Stimulated activated naive B cell treated with anti-CD40 and anti-IgM and Interleukin-4, amounts not matched to agents 10 μg/mL and 1 μg/mL and 100 μg/mL, for 72 hours (primary cell): ENCODE data around the gene RMDN3.

ENCODE experiments used
- ATAC-seq, 2 donors: fragments of 150-1000 bp; cut with Tn5 transposase; replicated peaks; 2 replicates each; pipeline ENCODE4 v1.10.0; 2021; ENCODE audit warnings: moderate library complexity in 1 of 2
- DNase-seq: peaks from one replicate; pipeline ENCODE4 v3.0.0; 2021
- H3K27ac Mint-ChIP-seq: one replicate; pipeline ENCODE4 v1.8.0; 2022; ENCODE audit warnings: mild to moderate bottlenecking, mixed read lengths
- H3K27me3 Mint-ChIP-seq, 2 donors: one replicate each; pipeline ENCODE4 v1.8.0; 2022; ENCODE audit warnings: mixed read lengths in 2 of 2
- H3K36me3 Mint-ChIP-seq, 2 donors: one replicate each; pipeline ENCODE4 v1.8.0; 2022; ENCODE audit warnings: mixed read lengths in 2 of 2, mild to moderate bottlenecking in 1 of 2
- H3K4me1 Mint-ChIP-seq, 2 donors: one replicate each; pipeline ENCODE4 v1.8.0; 2022; ENCODE audit warnings: mixed read lengths in 2 of 2, mild to moderate bottlenecking in 1 of 2
- H3K4me3 Mint-ChIP-seq, 2 donors: one replicate each; pipeline ENCODE4 v1.8.0; 2022; ENCODE audit warnings: mild to moderate bottlenecking in 2 of 2, mixed read lengths in 2 of 2, moderate library complexity in 1 of 2
- H3K9me3 Mint-ChIP-seq, 2 donors: one replicate each; pipeline ENCODE4 v1.8.0; 2022; ENCODE audit warnings: mixed read lengths in 2 of 2, mild to moderate bottlenecking in 1 of 2

Gene RMDN3

GRCh38 chr15:40785814-40786213, 30.8 kb upstream of the RMDN3 start:
- peaks cover 6 to 7% of the 10 kb centered on the region in 2 donors for H3K36me3 Mint-ChIP-seq
- no peak overlapping the region for H3K27ac Mint-ChIP-seq
- no peaks in the 10 kb centered on the region for H3K9me3 Mint-ChIP-seq
- H3K4me1 Mint-ChIP-seq: peaks cover 21 to 30% of the 10 kb centered on the region in 2 donors
- no peak overlapping the region for H3K4me3 Mint-ChIP-seq
- DNase-seq (no peak), ATAC-seq (no peak)
- H3K27me3 Mint-ChIP-seq: no peaks in the 10 kb centered on the region

- DNase-seq (no peak), ATAC-seq (no peak)
- Mint-ChIP-seq H3K27ac (no peak overlapping the region), H3K9me3 (no peaks in the 10 kb centered on the region), H3K4me3 (no peak overlapping the region), H3K4me1 (peaks cover 21 to 30% of the 10 kb centered on the region in 2 donors), H3K36me3 (peaks cover 6 to 7% of the 10 kb centered on the region in 2 donors), H3K27me3 (no peaks in the 10 kb centered on the region)
Observed at GRCh38 chr15:40785164-40785563, 30.1 kb upstream of the RMDN3 start.

- H3K27me3 Mint-ChIP-seq: no peaks in the 10 kb centered on the region
- peak; percentile 99 to 100 for ATAC-seq
- DNase-seq: peak; percentile 68
- peaks cover 0 to 12% of the 10 kb centered on the region in 2 donors for H3K36me3 Mint-ChIP-seq
- H3K4me3 Mint-ChIP-seq: no peak overlapping the region
- no peak overlapping the region for H3K27ac Mint-ChIP-seq
- H3K4me1 Mint-ChIP-seq: peaks cover 12 to 15% of the 10 kb centered on the region in 2 donors
- H3K9me3 Mint-ChIP-seq: no peaks in the 10 kb centered on the region
Observed at GRCh38 chr15:40782609-40783227, 27.7 kb upstream of the RMDN3 start.

- DNase-seq (no peak), ATAC-seq (peak in 1 of 2 donors; percentile 46)
- H3K9me3 Mint-ChIP-seq: no peaks in the 10 kb centered on the region
- H3K27ac Mint-ChIP-seq: peak overlapping the region; percentile 9
- H3K27me3 Mint-ChIP-seq: no peaks in the 10 kb centered on the region
- peaks cover 34 to 51% of the 10 kb centered on the region in 2 donors for H3K36me3 Mint-ChIP-seq
- no peak overlapping the region for H3K4me3 Mint-ChIP-seq
- peaks cover 8 to 16% of the 10 kb centered on the region in 2 donors for H3K4me1 Mint-ChIP-seq
Observed at GRCh38 chr15:40776537-40777141, 21.6 kb upstream of the RMDN3 start.

- DNase-seq (no peak), ATAC-seq (no peak)
- H3K4me3 Mint-ChIP-seq: no peak overlapping the region
- peaks cover 14 to 23% of the 10 kb centered on the region in 2 donors for H3K4me1 Mint-ChIP-seq
- H3K36me3 Mint-ChIP-seq: peaks cover 41 to 58% of the 10 kb centered on the region in 2 donors
- no peaks in the 10 kb centered on the region for H3K9me3 Mint-ChIP-seq
- no peak overlapping the region for H3K27ac Mint-ChIP-seq
- H3K27me3 Mint-ChIP-seq: no peaks in the 10 kb centered on the region
Observed at GRCh38 chr15:40775740-40776536, 20.9 kb upstream of the RMDN3 start.

- peaks cover 43 to 60% of the 10 kb centered on the region in 2 donors for H3K36me3 Mint-ChIP-seq
- ATAC-seq: no peak
- no peaks in the 10 kb centered on the region for H3K9me3 Mint-ChIP-seq
- no peaks in the 10 kb centered on the region for H3K27me3 Mint-ChIP-seq
- H3K4me1 Mint-ChIP-seq: peaks cover 23 to 33% of the 10 kb centered on the region in 2 donors
- DNase-seq: no peak
- no peak overlapping the region for H3K4me3 Mint-ChIP-seq
- H3K27ac Mint-ChIP-seq: no peak overlapping the region
Observed at GRCh38 chr15:40775007-40775406, 20.0 kb upstream of the RMDN3 start.

GRCh38 chr15:40773902-40774301, 18.8 kb upstream of the RMDN3 start:
- Mint-ChIP-seq H3K9me3 (no peaks in the 10 kb centered on the region), H3K36me3 (peaks cover 43 to 56% of the 10 kb centered on the region in 2 donors), H3K4me1 (peaks cover 33 to 44% of the 10 kb centered on the region in 2 donors), H3K27ac (no peak overlapping the region), H3K4me3 (no peak overlapping the region), H3K27me3 (no peaks in the 10 kb centered on the region)
- DNase-seq: no peak
- no peak for ATAC-seq

- Mint-ChIP-seq H3K36me3 (peaks cover 43 to 55% of the 10 kb centered on the region in 2 donors), H3K9me3 (no peaks in the 10 kb centered on the region), H3K4me1 (peaks cover 37 to 48% of the 10 kb centered on the region in 2 donors), H3K27ac (no peak overlapping the region), H3K27me3 (no peaks in the 10 kb centered on the region), H3K4me3 (no peak overlapping the region)
- DNase-seq: no peak
- no peak for ATAC-seq
Observed at GRCh38 chr15:40773496-40773895, 18.4 kb upstream of the RMDN3 start.

GRCh38 chr15:40772014-40772413, 17.0 kb upstream of the RMDN3 start:
- Mint-ChIP-seq H3K4me1 (peaks cover 41 to 53% of the 10 kb centered on the region in 2 donors), H3K27ac (no peak overlapping the region), H3K27me3 (no peaks in the 10 kb centered on the region), H3K4me3 (no peak overlapping the region), H3K9me3 (no peaks in the 10 kb centered on the region), H3K36me3 (peaks cover 42 to 57% of the 10 kb centered on the region in 2 donors)
- DNase-seq (no peak), ATAC-seq (no peak)

- H3K4me3 Mint-ChIP-seq: no peak overlapping the region
- peaks cover 42 to 49% of the 10 kb centered on the region in 2 donors for H3K36me3 Mint-ChIP-seq
- peak overlapping the region; percentile 75 for H3K27ac Mint-ChIP-seq
- no peak for ATAC-seq
- H3K4me1 Mint-ChIP-seq: peaks cover 43 to 56% of the 10 kb centered on the region in 2 donors
- DNase-seq: no peak
- no peaks in the 10 kb centered on the region for H3K27me3 Mint-ChIP-seq
- H3K9me3 Mint-ChIP-seq: no peaks in the 10 kb centered on the region
Observed at GRCh38 chr15:40771242-40771641, 16.2 kb upstream of the RMDN3 start.

GRCh38 chr15:40770147-40770721, 15.2 kb upstream of the RMDN3 start:
- Mint-ChIP-seq H3K4me3 (peak overlapping the region; percentile 79 to 80), H3K9me3 (no peaks in the 10 kb centered on the region), H3K27ac (peak overlapping the region; percentile 96), H3K36me3 (peaks cover 36 to 42% of the 10 kb centered on the region in 2 donors), H3K27me3 (no peaks in the 10 kb centered on the region), H3K4me1 (peaks cover 50 to 66% of the 10 kb centered on the region in 2 donors)
- peak; percentile 23 to 33 for ATAC-seq
- peak; percentile 27 for DNase-seq

- Mint-ChIP-seq H3K27ac (peak within 1 kb of the TSS; percentile 96), H3K27me3 (no peaks in the 10 kb centered on the region), H3K4me3 (peak within 1 kb of the TSS; percentile 79 to 80), H3K4me1 (peaks cover 51 to 73% of the 10 kb centered on the region in 2 donors), H3K9me3 (no peaks in the 10 kb centered on the region), H3K36me3 (peaks cover 31 to 37% of the 10 kb centered on the region in 2 donors)
- peak; percentile 90 for DNase-seq
- peak; percentile 81 to 85 for ATAC-seq
Observed at GRCh38 chr15:40769274-40770146, 14.5 kb upstream of the RMDN3 start, which contains the start of gene C15orf62. C15orf62 (plus strand) TSS chr15:40769980; CDS start chr15:40770496, 516 bp downstream.

- peaks cover 27 to 30% of the 10 kb centered on the region in 2 donors for H3K36me3 Mint-ChIP-seq
- H3K9me3 Mint-ChIP-seq: no peaks in the 10 kb centered on the region
- peak; percentile 28 to 33 for ATAC-seq
- H3K4me3 Mint-ChIP-seq: peak overlapping the region; percentile 79 to 80
- no peaks in the 10 kb centered on the region for H3K27me3 Mint-ChIP-seq
- H3K27ac Mint-ChIP-seq: peak overlapping the region; percentile 96
- DNase-seq: peak; percentile 30
- peaks cover 55 to 81% of the 10 kb centered on the region in 2 donors for H3K4me1 Mint-ChIP-seq
Observed at GRCh38 chr15:40768521-40769273, 13.6 kb upstream of the RMDN3 start.
